Left renal pelvis (tissue), 4 donors: ENCODE results near the gene PACSIN1. TPM values are rescaled to one million over a fixed set of nuclear protein-coding genes. Genes with fewer than 3 reads are reported as not detected.

Experiments used
- DNase-seq, 4 donors: peaks; one replicate each; pipeline ENCODE4 v3.0.0-alpha.2; 2013; ENCODE audit warnings: low read depth in 4 of 4, low spot score in 3 of 4
- polyA plus RNA-seq, 4 donors: library from polyadenylated mRNA; unstranded; fragments of 120-200 nt; gene quantifications; one replicate each; pipeline ENCODE4 v1.2.1, GENCODE V29; 2013; ENCODE audit not compliant: insufficient read length in 4 of 4

PACSIN1 gene
- polyA plus RNA-seq, 4 donors, result 0.59 to 0.89 (median 0.71) TPM

GRCh38 chr6:34526241-34526972 is 60.5 kb downstream of the PACSIN1 start:
- no peak for DNase-seq

- DNase-seq, result peak; percentile 64 to 83 (median 74)
Measured at GRCh38 chr6:34526992-34527728, 61.3 kb downstream of the PACSIN1 start.

- DNase-seq, result no peak
Measured at GRCh38 chr6:34527751-34528670, 62.1 kb downstream of the PACSIN1 start.

- no peak for DNase-seq
Measured at GRCh38 chr6:34528996-34529664, 63.3 kb downstream of the PACSIN1 start.

- no peak for DNase-seq
Measured at GRCh38 chr6:34529665-34530327, 63.9 kb downstream of the PACSIN1 start.

- DNase-seq, result no peak
Measured at GRCh38 chr6:34530753-34531365, 65.0 kb downstream of the PACSIN1 start.

- peak in 2 of 4 donors; percentile 51 to 79 for DNase-seq
Measured at GRCh38 chr6:34531580-34532201, 65.8 kb downstream of the PACSIN1 start.

- no peak for DNase-seq
Measured at GRCh38 chr6:34532230-34532629, 66.4 kb downstream of the PACSIN1 start.

- no peak for DNase-seq
Measured at GRCh38 chr6:34534146-34534545, 68.3 kb downstream of the PACSIN1 start.

GRCh38 chr6:34534656-34535055 is 68.8 kb downstream of the PACSIN1 start:
- DNase-seq, result no peak

- DNase-seq, result no peak
Measured at GRCh38 chr6:34535199-34535598, 69.3 kb downstream of the PACSIN1 start.

GRCh38 chr6:34535646-34536045 is 69.8 kb downstream of the PACSIN1 start:
- no peak for DNase-seq

- no peak for DNase-seq
Measured at GRCh38 chr6:34536251-34536958, 70.5 kb downstream of the PACSIN1 start.

- DNase-seq, result no peak
Measured at GRCh38 chr6:34536959-34537848, 71.3 kb downstream of the PACSIN1 start.

GRCh38 chr6:34537922-34538550 is 72.2 kb downstream of the PACSIN1 start:
- DNase-seq, result no peak

GRCh38 chr6:34538581-34538980 is 72.7 kb downstream of the PACSIN1 start:
- no peak for DNase-seq

- no peak for DNase-seq
Measured at GRCh38 chr6:34539181-34539580, 73.3 kb downstream of the PACSIN1 start.
